ELR (cell line): Measurements from ENCODE around the gene MBOAT1.

Experiments
- DNase-seq: peaks from one replicate; pipeline ENCODE4 v3.0.0-alpha.2; 2015; ENCODE audit warnings: low read depth

Gene MBOAT1

GRCh38 chr6:20233007-20233730, 20.9 kb upstream of the MBOAT1 start:
- DNase-seq = no peak

GRCh38 chr6:20232188-20232587, 19.9 kb upstream of the MBOAT1 start:
- DNase-seq = no peak

GRCh38 chr6:20230401-20231119, 18.3 kb upstream of the MBOAT1 start:
- no peak for DNase-seq

- no peak for DNase-seq
Measured at GRCh38 chr6:20229881-20230280, 17.6 kb upstream of the MBOAT1 start.

- DNase-seq = no peak
Measured at GRCh38 chr6:20227350-20227749, 15.1 kb upstream of the MBOAT1 start.

GRCh38 chr6:20223141-20223540, 10.9 kb upstream of the MBOAT1 start:
- DNase-seq = no peak

- no peak for DNase-seq
Measured at GRCh38 chr6:20221421-20221820, 9.2 kb upstream of the MBOAT1 start.

GRCh38 chr6:20220359-20220758, 8.1 kb upstream of the MBOAT1 start:
- DNase-seq = no peak

- DNase-seq = no peak
Measured at GRCh38 chr6:20217891-20218290, 5.6 kb upstream of the MBOAT1 start.

GRCh38 chr6:20217324-20217855, 5.1 kb upstream of the MBOAT1 start:
- DNase-seq = no peak

- no peak for DNase-seq
Measured at GRCh38 chr6:20215310-20215709, 3.0 kb upstream of the MBOAT1 start.

- DNase-seq = peak; percentile 6
Measured at GRCh38 chr6:20213271-20213798, 1.1 kb upstream of the MBOAT1 start.

GRCh38 chr6:20211941-20212391, 303 bp downstream of the MBOAT1 start:
- peak; percentile 45 for DNase-seq

- DNase-seq = peak; percentile 71
Measured at GRCh38 chr6:20211037-20211940, 980 bp downstream of the MBOAT1 start.

GRCh38 chr6:20210158-20210557, 2.1 kb downstream of the MBOAT1 start:
- no peak for DNase-seq

- no peak for DNase-seq
Measured at GRCh38 chr6:20208687-20209378, 3.4 kb downstream of the MBOAT1 start.

- no peak for DNase-seq
Measured at GRCh38 chr6:20207088-20207418, 5.2 kb downstream of the MBOAT1 start.

GRCh38 chr6:20205722-20206161, 6.5 kb downstream of the MBOAT1 start:
- DNase-seq = no peak

- DNase-seq = no peak
Measured at GRCh38 chr6:20204512-20204894, 7.8 kb downstream of the MBOAT1 start.

GRCh38 chr6:20203561-20204511, 8.4 kb downstream of the MBOAT1 start:
- DNase-seq = no peak
